GM12878 (cell line): ENCODE results near the gene GTF2F2. TPM values are rescaled to one million over a fixed set of nuclear protein-coding genes. Genes with fewer than 3 reads are reported as not detected.
A peak's percentile ranks its signal among the peaks of the same experiment; 100 is the strongest.

Source experiments
- ATAC-seq: fragments of 200-7000 bp; cut with Tn5 transposase; 3 replicates; pipeline ENCODE4 v1.9.1; 2020; ENCODE audit warnings: mild to moderate bottlenecking, moderate library complexity
- BruUV-seq: library from RNA; stranded (reverse); fragments of 400-500 nt; replicated peaks from 2 replicates; lab custom pipeline; 2021; lab: Mats Ljungman, UMichigan
- CTCF ChIA-PET: fragments of 300-600 bp; sonication (Branson Sonifier 250); formaldehyde crosslinking; extraction: SDS; loops from one replicate; lab custom pipeline; 2021; ENCODE audit warnings: inconsistent platforms; lab: Yijun Ruan, JAX
- POLR2A ChIA-PET: fragments of 350-600 bp; formaldehyde crosslinking; extraction: SDS; loops from one replicate; lab custom pipeline; 2021; ENCODE audit warnings: inconsistent platforms; lab: Charles Lee
- RAD21 ChIA-PET: fragments of 300-600 bp; sonication (Branson Sonifier 250); formaldehyde crosslinking; loops from one replicate; lab custom pipeline; 2023; ENCODE audit warnings: antibody characterized with exemption; ENCODE audit not compliant: unreplicated experiment; lab: Charles Lee
- SMC1A ChIA-PET: fragments of 300-600 bp; sonication (Branson Sonifier 250); formaldehyde crosslinking; loops from one replicate; lab custom pipeline; 2023; ENCODE audit not compliant: unreplicated experiment, uncharacterized antibody; lab: Charles Lee
- DNase-seq: peaks from one replicate; pipeline ENCODE4 v3.0.0-alpha.2; 2011; ENCODE audit warnings: low read depth, low spot score
- FAIRE-seq: peaks from 3 replicates; lab custom pipeline; 2011; peaks lifted over from hg19 to GRCh38; lab: Jason Lieb, UNC
- H2AFZ ChIP-seq: 2 replicates; pipeline ENCODE4 v1.6.0; 2011; ENCODE audit warnings: low read depth, low read length, control low read depth; ENCODE audit not compliant: control insufficient read depth
- H3K27ac ChIP-seq: 2 replicates; pipeline ENCODE4 v1.5.1; 2011; ENCODE audit warnings: control low read depth; ENCODE audit not compliant: control insufficient read depth, insufficient read depth
- H3K27me3 ChIP-seq, 2 experiments: replicated peaks in 1 of 2; 2 replicates each; pipeline versions ENCODE4 v1.6.0 to v1.6.1; 2011; ENCODE audit warnings: low read length in 1 of 2; ENCODE audit not compliant: control insufficient read depth in 2 of 2, insufficient read depth in 2 of 2
- H3K36me3 ChIP-seq, 2 experiments: 2 replicates each; pipeline ENCODE4 v1.5.1; 2011; ENCODE audit warnings: low read length in 1 of 2; ENCODE audit not compliant: control insufficient read depth in 2 of 2, insufficient read depth in 2 of 2
- H3K4me1 ChIP-seq: 2 replicates; pipeline ENCODE4 v1.6.1; 2011; ENCODE audit warnings: mild to moderate bottlenecking, low read length, moderate library complexity, mixed read lengths; ENCODE audit not compliant: control insufficient read depth, insufficient read depth
- H3K4me2 ChIP-seq: 2 replicates; pipeline ENCODE4 v1.6.0; 2011; ENCODE audit warnings: control low read depth; ENCODE audit not compliant: control insufficient read depth, insufficient read depth
- H3K4me3 ChIP-seq: fragments of 200-600 bp; sonication (generic); 2 replicates; pipeline ENCODE4 v1.5.1; 2016
- H3K79me2 ChIP-seq: 2 replicates; pipeline ENCODE4 v1.6.0; 2011; ENCODE audit warnings: low read length; ENCODE audit not compliant: control insufficient read depth, insufficient read depth
- H3K9ac ChIP-seq: 2 replicates; pipeline ENCODE4 v1.8.0; 2011; ENCODE audit warnings: low read length, control low read depth, mixed read lengths; ENCODE audit not compliant: control insufficient read depth, insufficient read depth
- H3K9me3 ChIP-seq: replicated peaks from 3 replicates; pipeline ENCODE4 v1.5.1; 2011; ENCODE audit warnings: mild to moderate bottlenecking, low read length; ENCODE audit not compliant: control insufficient read depth, insufficient read depth
- H4K20me1 ChIP-seq: 2 replicates; pipeline ENCODE4 v1.6.0; 2011; ENCODE audit not compliant: control insufficient read depth, insufficient read depth
- BCLAF1 ChIP-seq: fragments of 450-650 bp; IDR thresholded peaks from 2 replicates; pipeline ENCODE4 v1.6.1; 2017; ENCODE audit warnings: antibody characterized with exemption, mild to moderate bottlenecking, moderate library complexity
- CEBPB ChIP-seq, 2 experiments: fragments of 150-350 bp in 1 of 2; IDR thresholded peaks; 2 replicates each; pipeline ENCODE4 v1.6.1; 2012 to 2014; ENCODE audit warnings: low read depth in 2 of 2, low read length in 2 of 2, borderline replicate concordance in 1 of 2, inconsistent platforms in 1 of 2
- CREM ChIP-seq: IDR thresholded peaks from 2 replicates; pipeline ENCODE4 v1.6.1; 2014; ENCODE audit warnings: antibody characterized with exemption, low read depth
- IKZF1 ChIP-seq: fragments of 450-650 bp; conservative IDR thresholded peaks from 2 replicates; pipeline ENCODE4 v1.6.1; 2017; ENCODE audit warnings: antibody characterized with exemption, mild to moderate bottlenecking
- IRF5 ChIP-seq: fragments of 450-650 bp; IDR thresholded peaks from 2 replicates; pipeline ENCODE4 v1.6.1; 2017; ENCODE audit warnings: borderline replicate concordance
- MEF2A ChIP-seq: IDR thresholded peaks from 2 replicates; pipeline ENCODE4 v1.6.1; 2011; ENCODE audit warnings: low read depth, mild to moderate bottlenecking, low read length, moderate library complexity; ENCODE audit not compliant: insufficient read depth
- RELB ChIP-seq: fragments of 450-650 bp; IDR thresholded peaks from 2 replicates; pipeline ENCODE4 v1.6.1; 2017; ENCODE audit warnings: low read depth, mild to moderate bottlenecking, moderate library complexity
- WGBS: methylation state at CpG from one replicate; pipeline ENCODE4 v1.1.6; 2016; ENCODE audit warnings: low lambda C conversion rate; ENCODE audit not compliant: insufficient replicate concordance, insufficient coverage; ENCODE audit errors: missing lambda C conversion rate; 5-methylcytosine and 5-hydroxymethylcytosine counted together
- in situ Hi-C: fragments of 300-500 bp; cut with MboI; formaldehyde crosslinking; loops from 9 replicates; pipeline ENCODE4 v1.14.3; 2018; ENCODE audit warnings: mixed read lengths
- intact Hi-C: fragments of 100-400 bp; cut with micrococcal nuclease; formaldehyde crosslinking; loops from one replicate; pipeline ENCODE4 v1.14.2; 2022; ENCODE audit not compliant: unreplicated experiment
- polyA plus RNA-seq, 11 experiments: library from polyadenylated mRNA; depleted of rRNA in 4 of 11; unstranded in 6 of 11; stranded (reverse) in 5 of 11; fragments of >200 nt; fragmentation: Nextera tagmentation in 4 of 11; fragmentation: Illumina TruSeq in 1 of 11; extraction: Ambion mirVana in 4 of 11; extraction: Trizol in 1 of 11; gene quantifications; 1 replicate in 1 of 11; 2 replicates in 10 of 11; pipeline versions ENCODE4 v1.2.1 to v1.2.3, GENCODE V29; 2011 to 2016; ENCODE audit warnings: inconsistent platforms in 2 of 11, missing spikeins in 2 of 11, low read depth in 1 of 11
- total RNA-seq, 4 experiments: library from RNA; depleted of rRNA in 3 of 4; stranded (reverse); fragments of >200 nt in 3 of 4; fragmentation: Illumina TruSeq in 1 of 4; extraction: Trizol in 1 of 4; gene quantifications; 2 replicates each; pipeline versions ENCODE4 v1.2.1 to v1.2.3, GENCODE V29; 2013 to 2021

Gene GTF2F2
- total and polyA plus RNA-seq, 10 of the 15 experiments (the other 5 are each of a cell fraction or from before 2014, with no cell fraction given): 14.5 to 30.8 (median 22.6) TPM

GRCh38 chr13:45162821-45163220 lies 42.5 kb downstream of the GTF2F2 start:
- intact Hi-C loops (no loop called here), in situ Hi-C loops (no loop called here)
- no peak overlapping the region for H3K4me2 ChIP-seq
- H3K4me1 ChIP-seq: no peaks in the 10 kb centered on the region
- no peak for TF ChIP-seq BCLAF1
- no peak for TF ChIP-seq CREM
- no peak for TF ChIP-seq IKZF1
- no peak for TF ChIP-seq RELB
- TF ChIP-seq IRF5: no peak
- no peak for TF ChIP-seq MEF2A
- no peak for TF ChIP-seq CEBPB (IDR thresholded peaks at IDR 0.05; ENCODE audit: borderline replicate concordance in 1 of 2, low read depth in 2 of 2, low read length in 2 of 2)
- no peak overlapping the region for H2AFZ ChIP-seq
- H4K20me1 ChIP-seq: no peaks in the 10 kb centered on the region
- H3K9me3 ChIP-seq: peaks cover 1% of the 10 kb centered on the region; the same call in 1 of the 3 replicates
- ChIA-PET SMC1A (interaction anchor here (0.7 to 1.7 kb wide), 6 partner anchors 11 to 66 kb away, joined by 3 to 5 read pairs (median 4); no protein-coding TSS in a partner anchor), RAD21 (no interaction called here), CTCF (interaction anchor here (1.1 to 2.4 kb wide), 3 partner anchors 12 to 14 kb away, joined by 3 to 5 read pairs (median 3); no protein-coding TSS in a partner anchor), POLR2A (interaction anchor here (0.5 to 1.4 kb wide), 2 partner anchors 16 to 1308 kb away, joined by 3 to 4 read pairs; no protein-coding TSS in a partner anchor)
- H3K36me3 ChIP-seq: peaks cover 0 to 9% of the 10 kb centered on the region in 2 experiments; a peak in 3 of 4 replicates
- FAIRE-seq (peak; percentile 66), ATAC-seq (no peak), DNase-seq (no peak)
- no peaks in the 10 kb centered on the region for H3K27me3 ChIP-seq
- BruUV-seq: no TSS peak
- H3K9ac ChIP-seq: no peak overlapping the region
- WGBS: 55% methylated on average over 1 of the region's 1 CpG
- no peaks in the 10 kb centered on the region for H3K79me2 ChIP-seq
- no peak overlapping the region for H3K4me3 ChIP-seq
- no peak overlapping the region for H3K27ac ChIP-seq
